Body of pancreas (tissue), 4 donors: ENCODE data around the gene IL2RA.

Source experiments
- CTCF ChIP-seq, 7 experiments: fragments of 450-650 bp in 4 of 7; fragments of 200-600 bp in 3 of 7; sonication (generic) in 3 of 7; IDR thresholded peaks; one replicate each; pipeline ENCODE4 v1.5.1; 2016 to 2019; ENCODE audit warnings: antibody characterized with exemption in 7 of 7
- POLR2A ChIP-seq, 3 donors: fragments of 450-650 bp; IDR thresholded peaks; one replicate each; pipeline ENCODE4 v1.6.1; 2016; ENCODE audit warnings: antibody characterized with exemption in 3 of 3, mild to moderate bottlenecking in 2 of 3

- TF ChIP-seq CTCF (IDR thresholded peaks at IDR 0.05) (no peak), POLR2A (IDR thresholded peaks at IDR 0.05) (no peak)
These were observed 1.1 kb downstream of the IL2RA start for GRCh38 chr10:6061056-6061455.
